GM12878 (cell line): Measurements from ENCODE around the gene MARCHF2. TPM values are rescaled to one million over a fixed set of nuclear protein-coding genes. Genes with fewer than 3 reads are reported as not detected.

ENCODE experiments used
- DPF2 ChIP-seq: fragments of 450-650 bp; IDR thresholded peaks from 2 replicates; pipeline ENCODE4 v1.6.1; 2017; ENCODE audit warnings: mild to moderate bottlenecking
- E2F8 ChIP-seq: fragments of 450-650 bp; IDR thresholded peaks from 2 replicates; pipeline ENCODE4 v1.6.1; 2018; ENCODE audit warnings: mild to moderate bottlenecking, low read depth, moderate library complexity; ENCODE audit not compliant: partially characterized antibody
- JUND ChIP-seq: IDR thresholded peaks from 2 replicates; pipeline ENCODE4 v1.6.1; 2012; ENCODE audit warnings: low read depth, mild to moderate bottlenecking, low read length, improper control_type of control experiment, moderate library complexity
- MTA2 ChIP-seq: fragments of 450-650 bp; IDR thresholded peaks from 2 replicates; pipeline ENCODE4 v1.6.1; 2016; ENCODE audit warnings: low read depth, mild to moderate bottlenecking, moderate library complexity
- RCOR1 ChIP-seq: conservative IDR thresholded peaks from 2 replicates; pipeline ENCODE4 v1.6.1; 2012; ENCODE audit warnings: low read depth, low read length, improper control_type of control experiment
- SMARCA5 ChIP-seq: fragments of 450-650 bp; IDR thresholded peaks from 2 replicates; pipeline ENCODE4 v1.6.1; 2017; ENCODE audit warnings: mild to moderate bottlenecking
- ZBTB11 ChIP-seq: fragments of 450-650 bp; formaldehyde crosslinking; IDR thresholded peaks from 2 replicates; pipeline ENCODE4 v1.5.0; 2022; ENCODE audit warnings: mild to moderate bottlenecking, missing genetic modification characterization
- ZNF207 ChIP-seq: fragments of 450-650 bp; IDR thresholded peaks from 2 replicates; pipeline ENCODE4 v1.6.1; 2014; ENCODE audit warnings: antibody characterized with exemption, mild to moderate bottlenecking, borderline replicate concordance
- ZSCAN29 ChIP-seq: fragments of 450-650 bp; IDR thresholded peaks from 2 replicates; pipeline ENCODE4 v1.6.1; 2017; ENCODE audit warnings: mild to moderate bottlenecking, moderate library complexity
- polyA plus RNA-seq, 11 experiments: library from polyadenylated mRNA; depleted of rRNA in 4 of 11; unstranded in 6 of 11; stranded (reverse) in 5 of 11; fragments of >200 nt; fragmentation: Nextera tagmentation in 4 of 11; fragmentation: Illumina TruSeq in 1 of 11; extraction: Ambion mirVana in 4 of 11; extraction: Trizol in 1 of 11; gene quantifications; 1 replicate in 1 of 11; 2 replicates in 10 of 11; pipeline versions ENCODE4 v1.2.1 to v1.2.3, GENCODE V29; 2011 to 2016; ENCODE audit warnings: inconsistent platforms in 2 of 11, missing spikeins in 2 of 11, low read depth in 1 of 11
- total RNA-seq, 4 experiments: library from RNA; depleted of rRNA in 3 of 4; stranded (reverse); fragments of >200 nt in 3 of 4; fragmentation: Illumina TruSeq in 1 of 4; extraction: Trizol in 1 of 4; gene quantifications; 2 replicates each; pipeline versions ENCODE4 v1.2.1 to v1.2.3, GENCODE V29; 2013 to 2021

The MARCHF2 gene
- total and polyA plus RNA-seq, 10 of the 15 experiments (the other 5 are each of a cell fraction or from before 2014, with no cell fraction given) = 1.6 to 30.3 (median 10.8) TPM

GRCh38 chr19:8457827-8458226, 44.7 kb downstream of the MARCHF2 start (continued):
- TF ChIP-seq E2F8 = no peak
- TF ChIP-seq ZSCAN29 = no peak
- no peak for TF ChIP-seq RCOR1
- TF ChIP-seq MTA2 = no peak
- TF ChIP-seq ZBTB11 (CRISPR knock-in tag) = no peak
- TF ChIP-seq ZNF207 = no peak
- no peak for TF ChIP-seq JUND
- no peak for TF ChIP-seq SMARCA5
- no peak for TF ChIP-seq DPF2
